ENCODE results near the gene TMCO2.
"Not testable (repeated sequence)": the region's sequence is repeated elsewhere in the genome, so short reads cannot be mapped to it uniquely, and the experiment has no call there.

TMCO2 gene

DNA sequence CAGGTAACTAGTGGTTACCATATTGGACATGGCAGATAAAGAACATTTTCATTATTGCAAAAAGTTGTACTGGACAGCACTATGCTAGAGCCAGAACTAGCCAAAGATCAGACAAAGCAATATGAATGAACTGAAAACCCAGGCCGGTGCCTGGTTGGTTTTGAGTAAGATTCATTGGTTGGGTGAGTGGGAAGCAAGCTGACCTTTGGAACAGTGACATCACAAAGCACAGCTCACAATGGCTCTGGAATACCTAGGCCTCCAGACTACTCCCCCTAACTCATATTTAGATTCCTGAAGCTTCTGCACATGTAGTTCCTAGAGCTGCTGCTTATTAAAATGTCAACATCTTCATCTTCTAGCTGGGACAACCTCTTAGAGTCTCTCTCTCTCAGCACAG lies at the start of gene TMCO2:
TMCO2 (plus strand) TSS at position 283 of the 400 bp plus-strand sequence; CDS start at position 340, 57 bp downstream.
- DNase-seq (ENCODE audit: low read depth in 2 of 2): no peak

DNA sequence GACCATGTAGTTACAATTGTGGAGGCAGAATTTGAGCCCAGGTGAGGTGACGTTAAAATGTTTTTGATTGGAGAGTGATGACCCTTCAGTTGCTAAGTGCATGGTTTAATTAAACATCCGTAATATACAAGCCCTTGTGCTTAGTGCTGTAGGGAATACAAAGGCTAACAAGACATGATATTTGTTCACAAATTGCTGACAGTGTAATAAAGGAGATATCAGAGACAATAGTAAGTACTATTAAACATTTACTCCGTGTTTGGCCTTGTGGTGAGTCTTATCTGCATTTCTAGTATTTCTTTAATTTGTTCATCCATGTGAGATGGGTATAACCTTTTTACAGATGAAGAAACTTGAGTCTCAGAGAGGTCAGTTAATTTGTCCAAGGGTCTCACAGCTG lies 48.6 kb upstream of the TMCO2 start:
- DNase-seq (ENCODE audit: low read depth in 2 of 2): no peak

DNA sequence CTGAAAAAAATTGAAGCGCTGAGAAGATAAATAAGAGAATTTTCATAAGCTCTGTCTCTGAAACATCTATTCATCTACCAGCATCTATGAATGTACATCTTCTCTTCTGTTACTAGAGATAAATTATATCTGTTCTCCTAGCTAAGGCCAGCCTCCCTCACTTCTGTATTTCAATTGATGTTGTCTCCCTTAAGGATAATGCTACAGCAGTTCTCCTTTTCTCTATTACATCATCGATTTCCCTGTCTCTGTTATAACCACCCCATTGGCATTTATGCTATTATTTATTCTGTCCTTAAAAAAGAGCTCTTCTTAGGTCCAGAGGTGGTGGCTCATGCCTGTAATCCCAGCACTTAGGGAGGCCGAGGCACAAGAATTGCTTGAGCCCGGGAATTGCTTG lies 42.9 kb upstream of the TMCO2 start:
- DNase-seq (ENCODE audit: low read depth in 2 of 2): no peak

DNA sequence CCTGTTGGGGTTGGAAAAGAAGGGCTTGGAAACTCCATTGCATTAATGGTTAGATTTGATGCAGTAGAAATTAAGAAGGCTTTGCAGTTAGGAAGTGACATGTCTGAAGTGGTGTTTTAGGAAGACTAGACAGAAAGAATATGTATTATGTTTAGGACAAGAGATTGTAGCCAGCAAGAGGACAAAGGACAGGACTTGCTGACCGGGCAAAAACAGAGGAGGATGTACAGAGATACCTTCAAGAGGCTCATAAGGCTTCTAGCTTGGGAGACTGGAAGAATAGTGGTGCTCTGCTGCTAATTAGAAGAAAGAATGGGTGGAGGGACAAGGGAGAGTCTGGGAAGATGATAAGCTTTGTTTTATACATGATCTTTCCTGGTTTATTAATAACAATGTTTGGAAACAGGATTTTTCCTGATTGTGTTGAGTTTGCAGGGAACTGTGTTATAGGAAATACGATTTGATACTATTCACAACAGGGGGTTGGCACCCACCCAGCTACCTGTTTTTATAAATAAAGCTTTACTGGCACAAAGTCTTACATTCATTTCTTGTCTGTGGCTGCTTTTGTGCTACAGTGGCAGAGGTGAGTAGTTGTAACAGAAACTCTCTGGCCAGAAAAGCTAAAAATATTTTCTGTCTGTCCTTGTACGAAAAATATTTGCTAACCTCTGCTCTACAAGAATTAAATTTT lies 37.1 kb upstream of the TMCO2 start:
- no peak for DNase-seq (ENCODE audit: low read depth in 2 of 2)

DNA sequence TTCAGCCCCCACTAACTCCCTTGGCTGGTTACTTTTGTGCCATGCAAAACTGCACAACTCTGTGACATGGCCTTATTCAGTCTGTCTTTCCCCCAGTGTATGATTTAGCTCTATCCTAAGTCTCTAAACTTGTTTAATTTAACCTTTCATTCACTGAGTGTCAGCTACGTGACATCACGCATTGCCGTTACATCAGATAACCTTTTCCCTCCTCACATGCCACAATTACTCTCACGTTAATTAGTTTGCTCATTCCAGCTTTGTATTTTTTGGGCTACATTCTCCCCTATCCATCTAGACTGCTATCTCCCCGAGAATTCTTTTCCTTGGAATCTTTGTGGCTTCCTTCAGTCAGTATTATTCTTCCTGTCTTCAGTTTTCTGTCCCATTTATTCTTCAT lies 29.4 kb upstream of the TMCO2 start:
- no peak for DNase-seq (ENCODE audit: low read depth in 2 of 2)

DNA sequence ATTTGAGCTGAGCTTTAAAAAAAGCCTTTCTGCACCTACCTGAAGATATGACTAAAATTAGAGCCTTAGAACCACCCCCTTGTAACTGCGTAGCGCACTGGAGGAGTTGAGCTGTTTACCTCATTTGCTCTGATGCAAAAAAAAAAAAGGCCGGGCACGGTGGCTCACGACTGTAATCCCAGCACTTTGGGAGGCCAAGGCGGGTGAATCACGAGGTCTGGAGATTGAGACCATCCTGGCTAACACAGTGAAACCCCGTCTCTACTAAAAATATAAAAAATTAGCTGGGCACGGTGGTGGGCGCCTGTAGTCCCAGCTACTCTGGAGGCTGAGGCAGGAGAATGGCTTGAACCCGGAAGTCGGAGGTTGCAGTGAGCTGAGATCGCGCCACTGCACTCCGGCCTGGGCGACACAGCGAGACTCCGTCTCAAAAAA lies 26.2 kb upstream of the TMCO2 start:
- not testable (repeated sequence) for DNase-seq (ENCODE audit: low read depth in 2 of 2)

DNA sequence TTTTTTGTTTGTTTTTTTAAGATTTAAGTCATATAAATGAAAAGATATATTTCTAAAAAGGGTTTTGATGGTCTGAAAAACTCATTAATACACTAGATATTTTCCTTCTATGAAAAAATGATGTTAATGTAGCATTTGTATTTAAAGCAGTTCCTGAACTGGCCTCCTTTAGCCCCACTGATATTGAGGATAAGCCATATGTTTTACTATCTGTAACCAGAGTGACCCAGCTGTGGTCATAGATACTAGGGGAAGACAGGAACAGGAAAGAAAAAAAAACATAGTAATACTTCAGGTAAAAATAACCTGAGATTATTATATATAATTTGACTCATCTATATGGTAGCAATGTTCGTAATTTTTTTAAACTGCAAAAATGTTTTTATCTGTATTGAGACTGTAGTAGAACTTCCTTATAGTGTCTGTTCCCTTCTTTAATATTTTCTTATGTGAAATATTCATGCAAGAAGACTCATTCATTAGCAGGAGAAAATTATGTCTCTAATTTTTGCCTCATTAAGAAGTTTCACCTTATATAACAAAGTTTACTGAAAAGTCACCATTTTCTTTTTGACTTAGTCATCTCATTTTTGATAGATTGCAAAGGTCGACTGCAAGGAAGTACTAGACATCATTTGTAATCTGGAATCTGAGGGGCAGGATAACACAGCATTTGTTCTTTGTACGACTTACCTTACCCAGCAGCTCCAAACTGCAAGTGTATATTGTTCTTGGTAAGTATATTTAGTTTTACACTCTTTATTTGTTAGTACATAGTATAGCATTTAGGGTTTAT lies 25.6 kb upstream of the TMCO2 start:
- DNase-seq (ENCODE audit: low read depth in 2 of 2): no peak

DNA sequence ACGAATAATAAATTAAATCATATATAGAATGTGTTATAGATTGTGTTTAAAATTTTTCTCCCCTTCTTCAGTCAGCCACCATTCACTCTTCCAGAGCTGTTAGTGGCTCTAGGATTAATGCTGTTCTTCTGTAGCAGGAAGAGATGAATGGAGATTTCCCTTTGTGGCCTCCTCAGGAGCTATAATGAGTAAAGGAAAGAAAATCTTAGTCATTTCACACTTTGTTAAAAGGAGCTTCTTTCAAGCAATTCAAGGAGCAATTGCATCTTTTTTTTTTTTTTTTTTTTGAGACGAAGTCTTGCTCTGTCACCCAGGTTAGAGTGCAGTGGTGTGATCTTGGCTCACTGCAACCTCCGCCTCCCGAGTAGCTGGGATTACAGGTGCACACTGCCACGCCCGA lies 23.7 kb upstream of the TMCO2 start:
- DNase-seq (ENCODE audit: low read depth in 2 of 2): no peak

DNA sequence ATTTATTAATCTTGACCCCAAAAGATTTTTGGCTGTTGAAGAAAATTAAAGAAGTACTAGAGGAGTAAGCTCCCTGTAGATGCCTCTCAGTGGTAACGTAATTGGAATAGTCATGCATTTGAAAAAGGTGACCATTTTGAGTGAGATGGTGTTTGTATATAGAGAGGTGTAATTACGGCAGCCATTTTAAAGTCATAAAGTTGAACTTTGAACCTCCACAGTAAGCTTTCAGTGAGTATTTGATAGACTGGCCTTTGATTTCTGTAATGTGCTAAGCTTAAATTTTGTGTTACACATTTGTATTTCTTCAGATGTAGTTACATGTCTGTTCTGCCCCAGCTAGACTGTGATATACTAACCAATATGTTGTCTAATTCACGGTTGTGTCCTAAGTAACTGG lies 21.5 kb upstream of the TMCO2 start:
- no peak for DNase-seq (ENCODE audit: low read depth in 2 of 2)

DNA sequence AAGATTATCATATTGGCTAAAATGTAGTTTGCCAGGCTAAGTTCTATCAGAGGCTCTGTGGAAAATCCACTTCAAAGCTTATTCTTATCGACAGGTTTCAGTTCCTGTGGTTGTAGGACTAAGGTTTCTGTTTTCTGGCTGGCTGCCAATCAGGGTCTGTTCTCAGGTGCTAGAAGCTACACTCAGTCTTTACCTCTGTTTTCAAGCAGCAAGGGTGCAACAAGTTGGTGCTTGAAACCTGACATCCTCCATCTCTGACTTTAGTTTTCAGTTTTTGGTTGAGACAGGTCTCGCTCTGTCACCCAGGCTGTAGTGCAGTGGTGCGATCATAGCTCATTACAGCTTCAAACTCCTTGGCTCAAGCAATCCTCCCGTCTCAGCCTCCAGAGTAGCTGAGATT lies 15.3 kb upstream of the TMCO2 start:
- DNase-seq (ENCODE audit: low read depth in 2 of 2): peak; percentile 39 to 41

DNA sequence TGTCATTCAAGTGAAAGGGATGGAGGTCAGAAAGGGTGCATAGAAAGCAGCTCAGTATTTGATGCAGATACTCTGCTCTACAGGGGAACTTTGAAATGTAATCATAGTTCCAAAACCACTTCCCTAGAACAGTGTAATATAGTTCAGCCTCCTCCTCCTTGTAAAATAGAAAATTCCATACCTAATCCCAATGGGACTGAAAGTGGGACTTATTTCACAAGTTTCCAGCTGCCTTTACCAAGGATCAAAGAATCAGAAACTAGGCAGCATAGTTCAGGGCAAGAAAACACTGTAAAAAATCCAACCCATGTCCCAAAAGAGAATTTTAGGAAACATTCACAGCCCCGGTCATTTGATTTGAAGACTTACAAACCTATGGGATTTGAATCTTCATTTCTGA lies 8.1 kb upstream of the TMCO2 start:
- no peak for DNase-seq (ENCODE audit: low read depth in 2 of 2)

DNA sequence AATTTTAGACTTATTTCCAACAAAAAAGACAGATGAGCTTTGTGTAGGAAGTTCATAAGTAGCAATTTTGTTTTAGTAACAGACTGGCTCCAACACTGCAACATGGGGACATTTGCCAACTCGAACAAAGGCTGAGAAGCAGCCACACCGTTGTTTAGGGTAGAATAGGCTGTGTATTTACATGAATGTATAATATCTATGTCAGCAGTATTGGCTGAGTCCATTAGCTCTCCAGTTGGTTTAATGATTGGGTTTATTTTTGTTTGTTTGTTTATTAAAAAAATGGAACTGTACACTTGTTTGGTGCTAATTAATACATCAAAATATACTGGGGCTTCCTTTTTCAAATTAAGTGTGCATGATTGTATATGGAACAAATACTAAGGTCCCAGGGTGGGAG lies 7.3 kb upstream of the TMCO2 start:
- DNase-seq (ENCODE audit: low read depth in 2 of 2): no peak

DNA sequence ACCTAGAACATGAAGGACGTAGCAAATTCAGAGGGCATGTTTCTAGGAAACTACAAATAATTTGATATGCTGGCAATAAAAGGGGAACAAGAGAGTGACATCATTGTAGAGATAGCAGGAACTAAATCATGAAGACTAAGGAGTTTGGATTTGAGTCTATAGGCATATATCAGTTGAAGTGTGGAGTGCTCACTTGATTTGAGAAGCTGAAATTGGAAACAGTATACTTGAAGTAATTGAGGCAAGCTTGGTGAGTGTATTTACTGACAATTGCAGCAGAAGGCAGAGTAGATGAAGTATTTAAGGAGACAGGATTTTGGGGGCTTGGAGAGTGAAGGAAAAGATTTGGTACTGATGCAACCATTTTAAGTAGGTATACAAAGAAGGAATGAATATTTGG lies 6.4 kb upstream of the TMCO2 start:
- no peak for DNase-seq (ENCODE audit: low read depth in 2 of 2)

DNA sequence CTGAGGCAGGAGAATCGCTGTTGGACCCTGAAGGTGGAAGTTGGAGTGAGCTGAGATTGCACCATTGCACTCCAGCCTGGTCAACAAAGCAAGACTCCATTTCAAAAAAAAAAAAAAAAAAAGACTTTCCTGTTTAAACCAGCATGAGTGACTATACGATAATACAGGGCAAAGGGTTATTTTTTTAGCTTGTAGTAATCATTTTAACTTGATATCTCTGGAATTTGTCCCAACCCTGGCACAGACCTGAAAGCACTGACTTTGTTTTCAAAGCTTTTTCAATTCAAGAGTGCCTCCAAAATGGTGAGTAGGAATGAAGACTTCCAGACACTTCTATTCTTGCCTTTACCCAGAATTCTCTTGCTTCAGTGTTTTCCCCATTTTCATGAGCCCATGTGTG lies 4.4 kb upstream of the TMCO2 start:
- DNase-seq (ENCODE audit: low read depth in 2 of 2): no peak

DNA sequence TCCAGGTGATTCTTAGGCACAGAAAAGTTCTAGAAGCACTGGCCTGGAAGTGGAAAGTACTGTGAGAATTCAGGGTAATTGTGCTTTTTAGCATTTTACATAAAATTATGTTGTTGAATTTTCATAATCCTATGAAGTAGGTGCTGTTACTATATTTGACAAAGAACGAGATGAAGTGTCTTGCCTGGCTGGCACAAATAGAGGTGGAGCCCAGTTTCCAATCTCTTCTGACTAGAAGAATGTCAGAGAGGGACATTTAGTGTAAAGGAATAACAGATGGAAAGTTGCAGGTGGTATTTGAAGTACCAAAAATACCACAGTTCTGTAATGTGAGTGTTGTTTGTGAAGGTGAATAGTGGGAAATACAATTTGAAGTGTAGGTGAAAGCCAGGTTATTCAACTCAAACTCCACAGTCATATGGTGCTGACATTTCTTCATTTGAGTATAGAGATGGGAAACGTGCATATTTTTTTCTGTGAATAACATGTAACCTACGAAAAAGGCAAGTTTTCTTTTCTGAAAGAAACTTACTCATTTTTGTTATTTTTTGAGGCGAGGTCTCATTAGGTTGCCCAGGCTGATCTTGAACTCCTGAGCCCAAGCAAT lies 3.5 kb upstream of the TMCO2 start:
- DNase-seq (ENCODE audit: low read depth in 2 of 2): no peak

DNA sequence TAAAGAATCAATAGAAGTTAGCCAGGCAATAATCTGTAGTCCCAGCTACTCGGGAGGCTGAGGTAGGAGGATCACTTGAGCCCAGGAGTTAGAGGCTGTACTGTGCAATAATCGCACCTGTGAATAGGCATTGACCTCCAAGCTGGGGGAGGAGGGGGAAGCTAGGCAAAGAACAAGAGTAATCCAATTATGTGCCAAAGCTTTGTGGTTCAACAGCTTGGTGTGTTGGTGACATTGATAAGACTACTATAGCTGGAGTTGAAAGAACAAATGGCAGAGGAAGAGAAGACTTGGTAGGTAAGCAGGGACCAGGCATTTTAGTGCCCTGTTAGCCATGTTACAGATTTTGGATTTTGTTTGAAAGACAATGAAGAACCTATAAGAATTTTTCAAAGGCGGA lies 2.1 kb upstream of the TMCO2 start:
- DNase-seq (ENCODE audit: low read depth in 2 of 2): no peak

DNA sequence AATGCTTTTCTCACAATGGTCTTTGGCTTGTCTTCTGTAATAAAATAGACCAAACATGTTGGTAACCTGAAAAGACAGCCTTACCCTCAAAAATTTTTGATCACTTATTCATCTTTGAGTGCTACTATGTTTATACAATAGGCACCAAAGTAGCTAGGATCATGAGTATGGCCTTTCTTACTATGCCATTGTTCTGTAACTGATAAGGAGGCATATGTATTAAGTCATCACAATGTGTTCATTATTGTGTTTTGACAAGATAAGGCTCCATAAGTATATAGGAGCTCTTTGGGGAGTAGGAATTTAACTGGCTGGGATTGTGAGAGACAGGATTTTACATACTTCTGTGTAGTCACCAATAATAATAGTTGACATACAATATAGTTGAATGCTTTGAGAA lies 675 bp downstream of the TMCO2 start:
- no peak for DNase-seq (ENCODE audit: low read depth in 2 of 2)

DNA sequence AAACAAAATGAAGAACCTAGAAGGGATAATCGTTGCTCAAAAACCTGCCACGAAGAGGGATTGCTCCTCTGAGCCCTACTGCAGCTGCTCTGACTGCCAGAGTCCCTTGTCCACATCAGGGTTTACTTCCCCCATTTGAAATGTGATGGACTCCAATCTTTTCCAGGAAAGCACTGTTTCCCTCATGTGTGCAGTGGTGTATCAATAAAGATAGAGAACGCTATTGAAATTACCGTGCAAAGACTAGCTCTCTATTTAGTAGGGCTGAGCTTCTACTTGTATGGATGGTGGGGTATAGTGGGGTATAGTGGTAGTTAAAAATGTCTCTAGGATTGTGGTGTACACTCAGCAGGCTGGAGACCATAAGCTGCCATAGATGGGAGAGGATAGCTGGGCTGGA lies 3.7 kb downstream of the TMCO2 start:
- no peak for DNase-seq (ENCODE audit: low read depth in 2 of 2)

DNA sequence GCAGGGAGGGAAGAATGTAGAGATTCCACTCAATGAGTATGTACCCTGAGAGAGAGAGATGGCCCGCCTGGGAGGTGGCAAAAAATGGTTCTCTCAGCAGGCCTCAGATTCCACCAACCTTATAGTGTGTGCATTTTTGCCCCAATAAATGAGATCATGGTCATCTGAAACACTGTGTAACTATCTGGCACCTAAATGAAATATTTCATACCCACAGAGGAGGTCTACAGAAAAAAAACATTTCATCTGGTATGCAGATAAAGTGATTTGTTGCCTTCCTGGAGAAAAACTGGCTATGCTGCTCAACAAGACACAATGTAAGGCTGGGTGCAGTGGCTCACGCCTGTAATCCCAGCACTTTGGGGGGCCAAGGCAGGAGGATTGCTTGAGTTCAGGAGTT lies 4.9 kb downstream of the TMCO2 start:
- no peak for DNase-seq (ENCODE audit: low read depth in 2 of 2)

DNA sequence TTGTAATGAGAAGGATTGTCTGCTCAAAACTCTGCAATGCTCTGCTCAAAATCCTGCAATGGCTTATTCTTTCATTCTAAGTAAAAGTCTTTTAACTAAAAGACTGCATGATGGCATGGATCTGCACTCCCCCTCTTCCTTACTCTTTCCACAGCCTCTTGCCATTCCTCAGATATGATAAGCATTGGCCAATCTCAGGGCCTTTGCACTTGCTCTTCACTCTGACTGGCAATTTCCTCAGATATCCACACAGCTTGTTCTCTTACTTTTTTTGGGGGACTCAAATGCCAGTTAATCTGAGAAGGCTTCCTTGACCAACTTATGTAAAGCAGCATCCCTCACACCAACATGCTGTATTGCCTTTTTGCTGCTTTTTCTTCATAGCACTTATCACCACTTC lies 7.5 kb downstream of the TMCO2 start:
- DNase-seq (ENCODE audit: low read depth in 2 of 2): no peak

DNA sequence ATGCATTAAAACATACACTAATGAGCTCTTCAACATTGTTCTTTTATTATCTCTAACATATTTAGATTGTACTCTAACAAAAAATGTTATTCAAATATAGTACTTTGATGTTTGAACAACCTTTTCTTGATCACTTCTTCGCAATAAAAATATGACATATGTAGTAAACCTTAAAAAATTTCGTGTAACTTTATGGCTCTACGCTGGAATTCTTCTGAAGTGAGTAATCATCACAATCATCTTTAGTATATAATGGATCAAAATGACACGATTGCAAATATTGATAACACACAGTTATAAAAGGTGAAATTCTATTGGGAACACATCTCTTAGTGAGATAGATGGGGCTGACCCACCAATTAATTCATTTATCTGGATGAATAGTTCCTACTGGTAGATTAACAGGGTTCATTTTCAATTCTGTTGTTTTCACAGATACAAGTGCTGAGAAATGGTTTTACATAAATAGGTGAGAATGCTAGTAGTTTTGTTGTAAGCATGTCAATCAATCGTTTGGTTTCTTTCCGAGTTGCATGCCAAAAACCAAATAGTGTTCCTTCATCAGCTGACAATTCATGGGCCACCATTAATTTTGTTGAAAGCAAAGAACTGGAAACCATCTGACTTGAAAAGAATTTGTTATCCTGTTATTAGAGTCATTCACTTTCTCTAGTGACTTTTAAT lies 8.8 kb downstream of the TMCO2 start:
- no peak for DNase-seq (ENCODE audit: low read depth in 2 of 2)

DNA sequence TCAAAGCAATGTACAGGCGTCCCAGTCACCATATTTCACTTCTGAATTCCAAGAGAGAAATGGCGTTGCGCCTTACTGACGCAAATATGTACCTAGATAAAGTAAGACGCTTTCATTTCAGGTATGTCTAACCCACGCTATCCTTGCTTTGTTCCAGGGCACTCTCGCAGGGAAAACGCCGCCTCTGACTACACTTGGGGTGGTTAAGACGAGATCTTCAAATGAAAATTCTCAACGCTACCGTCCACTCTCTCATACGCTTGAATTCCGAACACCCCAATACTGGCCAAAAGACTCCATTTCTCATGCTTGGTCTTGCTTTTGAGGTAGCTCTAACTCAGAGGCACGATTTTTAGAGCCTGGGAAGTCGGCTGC lies 9.6 kb downstream of the TMCO2 start:
- peak in 1 of 2 donors; percentile 23 for DNase-seq (ENCODE audit: low read depth in 2 of 2)

Data from stimulated activated CD8-positive, alpha-beta memory T cell treated with anti-CD3 and anti-CD28 coated beads, Interleukin-2, amount 100 ng/mL, for 48 hours (primary cell).